Measurements from ENCODE around the gene EGFL7. TPM values are rescaled to one million over a fixed set of nuclear protein-coding genes. Genes with fewer than 3 reads are reported as not detected.

The EGFL7 gene
- polyA plus RNA-seq, 3 donors: 1.3 to 2.8 (median 2.2) TPM

GRCh38 chr9:136700304-136700703, 37.6 kb downstream of the EGFL7 start:
- Histone ChIP-seq H2AFZ (ENCODE audit: insufficient read depth, low read depth, low read length, poor library complexity, severe bottlenecking) (no peak overlapping the region), H3K4me1 (ENCODE audit: control insufficient read depth in 1 of 2, insufficient read depth in 2 of 2, low read length in 2 of 2) (peaks cover 72 to 79% of the 10 kb centered on the region in 2 donors), H3K36me3 (replicated peaks in 1 of 2; ENCODE audit: control insufficient read depth in 1 of 2, insufficient read depth in 2 of 2, low read length in 2 of 2) (no peaks in the 10 kb centered on the region), H4K20me1 (ENCODE audit: insufficient read depth, low read length) (no peaks in the 10 kb centered on the region), H3K4me3 (replicated peaks in 1 of 3; ENCODE audit: low read depth in 2 of 3, low read length in 3 of 3) (peak overlapping the region in 1 of 3 experiments; percentile 55), H3K9me3 (replicated peaks in 1 of 2; ENCODE audit: control insufficient read depth in 1 of 2, insufficient read depth in 1 of 2, low read length in 2 of 2) (no peaks in the 10 kb centered on the region), H3K9ac (ENCODE audit: insufficient read depth, low read length, poor library complexity, severe bottlenecking) (peak overlapping the region; percentile 63), H3K79me2 (ENCODE audit: insufficient read depth, low read length) (no peaks in the 10 kb centered on the region), H3K27ac (ENCODE audit: low read depth in 1 of 2, low read length in 2 of 2) (peak overlapping the region in 1 of 2 donors; percentile 86), H3K4me2 (replicated peaks; ENCODE audit: extremely low read depth, low read length, poor library complexity, severe bottlenecking) (no peak overlapping the region), H3K27me3 (ENCODE audit: control insufficient read depth in 2 of 2, insufficient read depth in 2 of 2, low read length in 2 of 2) (peaks cover 2 to 12% of the 10 kb centered on the region in 2 donors)
- H3K27me3 Mint-ChIP-seq (ENCODE audit: low read depth in 3 of 3): peaks cover 14 to 34% (median 20%) of the 10 kb centered on the region in 3 donors
- intact Hi-C loops (cut with micrococcal nuclease): loop anchor here in 1 of 2 donors (10.0 kb wide), 1 partner anchor 746 kb away; no protein-coding TSS in a partner anchor
- TF ChIP-seq CTCF (IDR thresholded peaks at IDR 0.05): no peak
- DNase-seq: peak in 1 of 3 donors; percentile 45
- 50% methylated on average over 8 of the region's 13 CpGs for WGBS (ENCODE audit: insufficient coverage)
- H3K36me3 Mint-ChIP-seq: peaks cover 0 to 3% of the 10 kb centered on the region in 2 donors
- H3K4me3 Mint-ChIP-seq: peak overlapping the region in 1 of 2 donors; percentile 87
- peaks cover 68% of the 10 kb centered on the region for H3K4me1 Mint-ChIP-seq
- H3K27ac Mint-ChIP-seq: peak overlapping the region; percentile 8 to 94 (median 92)
- H3K9me3 Mint-ChIP-seq: peaks cover 0 to 6% (median 0%) of the 10 kb centered on the region in 7 donors

DNA sequence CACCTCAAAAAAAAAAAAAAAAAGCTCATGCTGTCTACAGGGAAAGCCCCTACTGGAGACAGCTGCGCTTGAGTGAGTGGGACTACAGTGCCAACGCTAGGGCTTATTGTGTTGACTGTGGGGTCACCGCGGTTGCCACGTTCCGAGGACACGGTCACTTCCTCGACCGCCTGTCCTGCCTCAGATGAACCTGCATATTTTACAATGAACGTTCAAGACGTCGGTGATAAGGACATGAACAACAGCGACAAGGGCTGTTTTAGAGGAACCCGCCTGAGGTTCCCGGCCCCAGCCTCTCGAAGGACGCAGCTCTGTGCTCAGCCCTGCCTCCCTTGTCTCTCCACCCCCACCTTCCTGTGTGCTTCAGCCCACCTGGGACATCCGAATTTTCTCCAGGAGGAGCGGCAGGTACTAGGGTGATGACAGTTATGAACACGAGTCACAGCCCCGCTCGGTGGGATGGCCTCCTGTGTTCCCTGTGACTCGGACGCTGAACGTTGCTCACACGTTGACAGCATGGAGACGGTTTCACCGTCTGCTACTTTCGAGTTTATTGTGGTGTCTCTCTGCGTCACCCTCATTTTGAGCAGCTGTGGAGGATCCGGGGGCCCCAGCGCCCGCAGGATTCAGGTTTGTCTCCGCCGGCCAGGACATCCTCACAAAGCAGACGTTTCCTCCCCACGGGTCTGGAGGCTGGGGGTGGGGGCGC, 38.4 kb downstream of the EGFL7 start:
- H3K9me3 Mint-ChIP-seq: peaks cover 0 to 7% (median 0%) of the 10 kb centered on the region in 7 donors
- H2AFZ ChIP-seq (ENCODE audit: insufficient read depth, low read depth, low read length, poor library complexity, severe bottlenecking): peak overlapping the region; percentile 62
- intact Hi-C loops (cut with micrococcal nuclease): loop anchor here in 1 of 2 donors (10.0 kb wide), 1 partner anchor 746 kb away; no protein-coding TSS in a partner anchor
- H3K36me3 Mint-ChIP-seq: peaks cover 0 to 4% of the 10 kb centered on the region in 2 donors
- H3K4me1 ChIP-seq (ENCODE audit: control insufficient read depth in 1 of 2, insufficient read depth in 2 of 2, low read length in 2 of 2): peaks cover 71 to 79% of the 10 kb centered on the region in 2 donors
- TF ChIP-seq CTCF (IDR thresholded peaks at IDR 0.05): no peak
- no peaks in the 10 kb centered on the region for H3K9me3 ChIP-seq (replicated peaks in 1 of 2; ENCODE audit: control insufficient read depth in 1 of 2, insufficient read depth in 1 of 2, low read length in 2 of 2)
- no peaks in the 10 kb centered on the region for H3K36me3 ChIP-seq (replicated peaks in 1 of 2; ENCODE audit: control insufficient read depth in 1 of 2, insufficient read depth in 2 of 2, low read length in 2 of 2)
- peak overlapping the region in 1 of 3 experiments; percentile 55 for H3K4me3 ChIP-seq (replicated peaks in 1 of 3; ENCODE audit: low read depth in 2 of 3, low read length in 3 of 3)
- peaks cover 2 to 15% of the 10 kb centered on the region in 2 donors for H3K27me3 ChIP-seq (ENCODE audit: control insufficient read depth in 2 of 2, insufficient read depth in 2 of 2, low read length in 2 of 2)
- peak overlapping the region; percentile 66 for H3K4me2 ChIP-seq (replicated peaks; ENCODE audit: extremely low read depth, low read length, poor library complexity, severe bottlenecking)
- no peaks in the 10 kb centered on the region for H3K79me2 ChIP-seq (ENCODE audit: insufficient read depth, low read length)
- under 1% methylated on average over 31 of the region's 38 CpGs for WGBS (ENCODE audit: insufficient coverage)
- peaks cover 72% of the 10 kb centered on the region for H3K4me1 Mint-ChIP-seq
- DNase-seq: peak; percentile 78 to 89 (median 85)
- H3K27ac Mint-ChIP-seq: peak overlapping the region; percentile 87 to 94 (median 92)
- H3K4me3 Mint-ChIP-seq: peak overlapping the region; percentile 73 to 87
- peaks cover 14 to 34% (median 20%) of the 10 kb centered on the region in 3 donors for H3K27me3 Mint-ChIP-seq (ENCODE audit: low read depth in 3 of 3)
- H3K27ac ChIP-seq (ENCODE audit: low read depth in 1 of 2, low read length in 2 of 2): peak overlapping the region; percentile 50 to 86
- no peaks in the 10 kb centered on the region for H4K20me1 ChIP-seq (ENCODE audit: insufficient read depth, low read length)
- peak overlapping the region; percentile 63 for H3K9ac ChIP-seq (ENCODE audit: insufficient read depth, low read length, poor library complexity, severe bottlenecking)
